Measurements from ENCODE around the gene MICAL3. TPM values are rescaled to one million over a fixed set of nuclear protein-coding genes. Genes with fewer than 3 reads are reported as not detected.
"Not testable (repeated sequence)": the region's sequence is repeated elsewhere in the genome, so short reads cannot be mapped to it uniquely, and the experiment has no call there.

MICAL3 gene
- total RNA-seq, 1 donor from 2014 or later: 47.9 TPM

DNA sequence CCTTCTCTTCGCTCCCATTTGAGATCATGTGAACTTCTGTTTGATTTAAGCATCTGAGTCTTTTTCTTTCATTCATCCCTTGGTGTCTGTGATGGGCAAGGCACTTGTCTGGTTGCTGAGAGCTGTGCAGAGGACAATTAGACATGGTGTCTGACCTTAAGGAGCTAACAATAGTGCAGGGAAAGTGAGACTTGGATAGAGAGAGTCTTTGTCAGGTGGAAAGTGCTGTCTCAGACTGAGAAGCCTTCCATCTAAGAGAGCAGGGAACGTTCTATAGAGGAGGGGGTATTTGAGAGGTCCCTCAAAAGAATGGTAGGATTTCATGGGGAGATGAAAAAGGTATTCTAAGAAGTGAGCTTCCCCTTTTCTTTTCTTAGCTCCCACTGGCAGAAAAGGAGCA is 14.1 kb downstream of the MICAL3 start:
- Mint-ChIP-seq H3K4me3 (ENCODE audit: unreplicated experiment) (no peak overlapping the region), H3K9me3 (ENCODE audit: unreplicated experiment) (no peaks in the 10 kb centered on the region), H3K27ac (ENCODE audit: unreplicated experiment) (no peak overlapping the region), H3K36me3 (ENCODE audit: unreplicated experiment) (no peaks in the 10 kb centered on the region), H3K4me1 (ENCODE audit: unreplicated experiment) (no peaks in the 10 kb centered on the region), H3K27me3 (ENCODE audit: unreplicated experiment) (no peaks in the 10 kb centered on the region)
- TF ChIP-seq, protein P1, sequence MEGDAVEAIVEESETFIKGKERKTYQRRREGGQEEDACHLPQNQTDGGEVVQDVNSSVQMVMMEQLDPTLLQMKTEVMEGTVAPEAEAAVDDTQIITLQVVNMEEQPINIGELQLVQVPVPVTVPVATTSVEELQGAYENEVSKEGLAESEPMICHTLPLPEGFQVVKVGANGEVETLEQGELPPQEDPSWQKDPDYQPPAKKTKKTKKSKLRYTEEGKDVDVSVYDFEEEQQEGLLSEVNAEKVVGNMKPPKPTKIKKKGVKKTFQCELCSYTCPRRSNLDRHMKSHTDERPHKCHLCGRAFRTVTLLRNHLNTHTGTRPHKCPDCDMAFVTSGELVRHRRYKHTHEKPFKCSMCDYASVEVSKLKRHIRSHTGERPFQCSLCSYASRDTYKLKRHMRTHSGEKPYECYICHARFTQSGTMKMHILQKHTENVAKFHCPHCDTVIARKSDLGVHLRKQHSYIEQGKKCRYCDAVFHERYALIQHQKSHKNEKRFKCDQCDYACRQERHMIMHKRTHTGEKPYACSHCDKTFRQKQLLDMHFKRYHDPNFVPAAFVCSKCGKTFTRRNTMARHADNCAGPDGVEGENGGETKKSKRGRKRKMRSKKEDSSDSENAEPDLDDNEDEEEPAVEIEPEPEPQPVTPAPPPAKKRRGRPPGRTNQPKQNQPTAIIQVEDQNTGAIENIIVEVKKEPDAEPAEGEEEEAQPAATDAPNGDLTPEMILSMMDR (IDR thresholded peaks at IDR 0.05): no peak
- DNase-seq (ENCODE audit: extremely low spot score, unreplicated experiment): no peak

DNA sequence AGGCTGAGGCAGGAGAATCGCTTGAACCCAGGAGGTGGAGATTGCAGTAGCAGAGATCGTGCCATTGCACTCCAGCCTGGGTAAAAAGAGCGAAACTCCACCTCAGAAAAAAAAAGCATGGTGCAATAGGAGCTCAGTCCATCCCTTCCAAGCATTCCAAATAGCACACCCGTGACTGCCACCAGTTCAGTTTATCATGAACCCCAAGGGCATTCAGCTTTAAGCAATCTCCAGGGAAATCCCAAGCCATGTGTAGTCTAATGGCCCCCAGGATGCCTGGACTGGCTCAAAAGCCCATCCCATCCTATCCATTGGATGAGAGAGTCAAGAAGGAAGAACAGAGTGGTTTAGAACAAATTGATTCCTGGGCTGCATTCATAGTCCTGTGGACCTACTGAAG is 16.2 kb downstream of the MICAL3 start:
- H3K4me3 Mint-ChIP-seq (ENCODE audit: unreplicated experiment): no peak overlapping the region

DNA sequence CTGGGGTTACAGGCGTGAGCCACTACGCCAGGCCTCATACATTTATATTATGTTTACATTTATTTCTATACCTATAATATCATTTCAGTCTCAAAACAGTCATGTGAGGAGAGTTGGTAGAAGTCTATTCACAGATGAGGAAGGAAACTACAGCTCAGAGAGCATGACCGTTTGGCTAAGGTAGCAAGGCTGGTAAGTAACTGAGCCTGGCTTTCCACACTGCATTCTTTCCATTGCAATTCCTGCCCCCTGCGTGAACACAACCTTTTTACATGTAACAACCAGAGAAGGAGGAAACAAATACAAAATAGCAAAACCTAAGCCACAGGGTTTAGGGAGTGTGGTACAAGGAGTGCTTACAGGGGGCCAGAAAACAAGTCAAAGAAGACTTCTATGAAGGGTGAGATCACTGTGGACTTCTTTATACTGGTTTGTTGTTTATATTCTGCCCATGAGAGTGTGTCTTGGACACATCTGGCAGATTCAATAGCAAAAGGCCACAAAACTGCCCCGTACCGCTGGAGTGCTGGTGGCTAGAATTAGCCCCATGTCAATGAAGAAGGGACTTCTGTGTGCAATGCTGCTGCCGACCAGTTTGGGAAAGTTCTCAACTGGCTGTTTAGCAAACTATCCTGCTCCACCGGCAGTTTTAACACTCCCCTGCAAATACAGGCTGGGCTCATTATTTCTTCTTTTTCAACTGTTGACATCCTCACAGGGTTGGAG is 19.0 kb downstream of the MICAL3 start:
- Mint-ChIP-seq H3K36me3 (ENCODE audit: unreplicated experiment) (no peaks in the 10 kb centered on the region), H3K27me3 (ENCODE audit: unreplicated experiment) (no peaks in the 10 kb centered on the region), H3K4me1 (ENCODE audit: unreplicated experiment) (peaks cover 6% of the 10 kb centered on the region), H3K4me3 (ENCODE audit: unreplicated experiment) (no peak overlapping the region), H3K9me3 (ENCODE audit: unreplicated experiment) (no peaks in the 10 kb centered on the region), H3K27ac (ENCODE audit: unreplicated experiment) (no peak overlapping the region)
- TF ChIP-seq, protein P1 (IDR thresholded peaks at IDR 0.05): no peak
- no peak for DNase-seq (ENCODE audit: extremely low spot score, unreplicated experiment)

More for the DNA sequence above, 16.2 kb downstream of the MICAL3 start:
- Mint-ChIP-seq H3K27ac (ENCODE audit: unreplicated experiment) (no peak overlapping the region), H3K36me3 (ENCODE audit: unreplicated experiment) (no peaks in the 10 kb centered on the region), H3K9me3 (ENCODE audit: unreplicated experiment) (no peaks in the 10 kb centered on the region), H3K4me1 (ENCODE audit: unreplicated experiment) (no peaks in the 10 kb centered on the region), H3K27me3 (ENCODE audit: unreplicated experiment) (no peaks in the 10 kb centered on the region)
- TF ChIP-seq, protein P1 (IDR thresholded peaks at IDR 0.05): no peak
- DNase-seq (ENCODE audit: extremely low spot score, unreplicated experiment): no peak

DNA sequence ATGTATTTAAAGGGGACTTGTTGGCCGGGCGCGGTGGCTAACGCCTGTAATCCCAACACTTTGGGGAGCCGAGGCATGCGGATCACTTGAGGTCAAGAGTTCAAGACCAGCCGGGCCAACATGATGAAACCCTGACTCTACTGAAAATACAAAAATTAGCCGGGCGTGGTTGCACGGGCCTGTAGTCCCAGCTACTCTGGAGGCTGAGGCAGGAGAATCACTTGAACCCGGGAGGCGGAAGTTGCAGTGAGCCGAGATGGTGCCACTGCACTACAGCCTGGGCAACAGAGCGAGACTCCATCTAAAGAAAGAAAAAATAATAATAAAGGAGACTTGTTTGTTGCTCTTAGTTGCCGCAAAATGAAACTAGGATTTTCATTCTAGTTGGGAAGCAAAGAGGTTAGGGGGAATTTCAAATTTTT is 22.5 kb downstream of the MICAL3 start:
- H3K4me1 Mint-ChIP-seq (ENCODE audit: unreplicated experiment): peaks cover 26% of the 10 kb centered on the region
- H3K36me3 Mint-ChIP-seq (ENCODE audit: unreplicated experiment): not testable (repeated sequence)

DNA sequence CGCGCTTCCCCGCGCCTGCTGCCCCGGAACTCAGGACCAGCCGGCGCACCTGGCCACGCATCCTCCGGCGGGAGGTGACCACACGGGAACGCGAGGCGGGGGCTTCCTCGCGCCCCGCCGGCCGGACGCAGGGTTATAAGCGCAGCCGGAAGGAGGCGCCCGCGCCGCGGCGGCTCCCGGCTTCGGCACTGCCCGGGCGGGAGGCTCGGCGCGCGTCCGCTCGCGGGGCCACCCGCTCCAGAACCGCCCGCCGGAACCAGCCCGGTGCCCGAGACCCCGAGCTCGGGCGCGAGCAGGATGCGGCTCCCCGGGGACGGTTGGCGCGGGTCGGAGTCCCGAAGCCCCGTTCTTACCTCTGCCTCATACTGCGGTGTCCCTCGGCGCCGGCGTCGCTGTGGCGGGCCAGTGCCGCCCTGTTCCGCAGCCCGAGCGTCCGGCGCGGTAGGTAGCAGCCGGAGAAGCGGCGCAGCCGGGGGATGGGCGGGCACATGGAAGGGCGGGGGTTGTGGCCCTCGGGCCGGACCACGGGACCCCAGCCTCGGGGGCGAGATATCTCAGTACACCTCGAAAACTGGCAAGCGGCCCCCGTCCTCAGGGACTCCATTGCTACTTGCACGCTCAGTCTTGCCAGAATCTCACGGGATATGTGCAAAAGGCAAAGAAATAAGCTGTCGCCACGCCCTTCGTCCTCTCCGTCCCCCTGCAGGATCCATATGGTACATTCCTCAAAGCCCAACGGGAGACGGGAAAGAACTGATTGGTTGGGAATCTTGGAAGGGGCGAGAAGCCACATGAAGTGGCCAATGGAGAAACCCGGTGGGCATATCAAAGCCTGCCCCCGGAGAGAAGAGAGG is 23.1 kb downstream of the MICAL3 start:
- TF ChIP-seq, protein P1 (IDR thresholded peaks at IDR 0.05): peak; percentile 73
- peak; percentile 96 for DNase-seq (ENCODE audit: extremely low spot score, unreplicated experiment)
- Mint-ChIP-seq H3K4me1 (ENCODE audit: unreplicated experiment) (peaks cover 26% of the 10 kb centered on the region), H3K36me3 (ENCODE audit: unreplicated experiment) (no peaks in the 10 kb centered on the region), H3K4me3 (ENCODE audit: unreplicated experiment) (peak overlapping the region; percentile 86), H3K27ac (ENCODE audit: unreplicated experiment) (peak overlapping the region; percentile 99), H3K9me3 (ENCODE audit: unreplicated experiment) (no peaks in the 10 kb centered on the region), H3K27me3 (ENCODE audit: unreplicated experiment) (no peaks in the 10 kb centered on the region)

More for the DNA sequence above, 22.5 kb downstream of the MICAL3 start:
- Mint-ChIP-seq H3K27ac (ENCODE audit: unreplicated experiment) (peak overlapping the region; percentile 99), H3K4me3 (ENCODE audit: unreplicated experiment) (peak overlapping the region; percentile 86)
- not testable (repeated sequence) for H3K27me3 Mint-ChIP-seq (ENCODE audit: unreplicated experiment); DNase-seq (ENCODE audit: extremely low spot score, unreplicated experiment); H3K9me3 Mint-ChIP-seq (ENCODE audit: unreplicated experiment)

All from osteocyte (in vitro differentiated cells).